ENCODE results near the gene BSND.

DNA sequence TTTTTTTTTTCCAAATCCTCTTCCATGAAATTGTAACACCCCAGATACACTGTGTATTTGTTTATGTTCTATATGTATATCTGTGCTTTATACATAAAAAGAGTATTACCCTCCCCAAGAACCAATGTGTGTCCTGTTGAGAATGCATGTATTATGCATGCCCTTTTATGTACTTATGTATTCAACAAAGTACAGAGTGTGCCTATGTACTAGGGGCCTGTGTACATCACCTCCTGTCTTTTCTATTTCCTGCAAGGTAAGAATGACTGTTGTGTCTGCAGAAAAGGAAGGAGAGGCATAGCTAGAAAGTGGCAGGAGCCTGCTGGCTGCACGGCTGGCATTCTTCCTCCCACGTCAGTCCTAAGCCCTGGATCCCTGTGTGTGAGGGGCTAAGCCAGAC lies 11.3 kb upstream of the BSND start:
- TF ChIP-seq, protein P1, sequence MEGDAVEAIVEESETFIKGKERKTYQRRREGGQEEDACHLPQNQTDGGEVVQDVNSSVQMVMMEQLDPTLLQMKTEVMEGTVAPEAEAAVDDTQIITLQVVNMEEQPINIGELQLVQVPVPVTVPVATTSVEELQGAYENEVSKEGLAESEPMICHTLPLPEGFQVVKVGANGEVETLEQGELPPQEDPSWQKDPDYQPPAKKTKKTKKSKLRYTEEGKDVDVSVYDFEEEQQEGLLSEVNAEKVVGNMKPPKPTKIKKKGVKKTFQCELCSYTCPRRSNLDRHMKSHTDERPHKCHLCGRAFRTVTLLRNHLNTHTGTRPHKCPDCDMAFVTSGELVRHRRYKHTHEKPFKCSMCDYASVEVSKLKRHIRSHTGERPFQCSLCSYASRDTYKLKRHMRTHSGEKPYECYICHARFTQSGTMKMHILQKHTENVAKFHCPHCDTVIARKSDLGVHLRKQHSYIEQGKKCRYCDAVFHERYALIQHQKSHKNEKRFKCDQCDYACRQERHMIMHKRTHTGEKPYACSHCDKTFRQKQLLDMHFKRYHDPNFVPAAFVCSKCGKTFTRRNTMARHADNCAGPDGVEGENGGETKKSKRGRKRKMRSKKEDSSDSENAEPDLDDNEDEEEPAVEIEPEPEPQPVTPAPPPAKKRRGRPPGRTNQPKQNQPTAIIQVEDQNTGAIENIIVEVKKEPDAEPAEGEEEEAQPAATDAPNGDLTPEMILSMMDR (conservative IDR thresholded peaks at IDR 0.05; ENCODE audit: low read depth, low read length): no peak
- TF ChIP-seq EZH2 (IDR thresholded peaks at IDR 0.05; ENCODE audit: borderline replicate concordance, low read depth, low read length, poor library complexity, severe bottlenecking): no peak
